Fibroblast of skin of left quadriceps (primary cell): ENCODE measurements around the gene GM2A.
A peak's percentile ranks its signal among the peaks of the same experiment; 100 is the strongest.
"Not testable (repeated sequence)": the region's sequence is repeated elsewhere in the genome, so short reads cannot be mapped to it uniquely, and the experiment has no call there.

Experiments
- DNase-seq, 2 experiments: peaks; one replicate each; pipeline ENCODE4 v3.0.0-alpha.2; 2013; ENCODE audit warnings: low read depth in 2 of 2

Gene GM2A

GRCh38 chr5:151227918-151228447 lies 25.0 kb upstream of the GM2A start:
- no peak for DNase-seq

- no peak for DNase-seq
Observed at GRCh38 chr5:151228986-151229385, 24.0 kb upstream of the GM2A start.

- no peak for DNase-seq
Observed at GRCh38 chr5:151230048-151230680, 22.8 kb upstream of the GM2A start.

GRCh38 chr5:151231359-151231758 lies 21.6 kb upstream of the GM2A start:
- no peak for DNase-seq

- DNase-seq = no peak
Observed at GRCh38 chr5:151233616-151234085, 19.3 kb upstream of the GM2A start.

- DNase-seq = no peak
Observed at GRCh38 chr5:151234476-151235238, 18.3 kb upstream of the GM2A start.

GRCh38 chr5:151235239-151235571 lies 17.8 kb upstream of the GM2A start:
- DNase-seq = not testable (repeated sequence)

GRCh38 chr5:151236888-151237287 lies 16.1 kb upstream of the GM2A start:
- DNase-seq = no peak

GRCh38 chr5:151237685-151238084 lies 15.3 kb upstream of the GM2A start:
- no peak for DNase-seq

GRCh38 chr5:151238303-151238741 lies 14.7 kb upstream of the GM2A start:
- DNase-seq = no peak

- DNase-seq = peak; percentile 43 to 44
Observed at GRCh38 chr5:151239237-151239861, 13.6 kb upstream of the GM2A start.

GRCh38 chr5:151240268-151240835 lies 12.6 kb upstream of the GM2A start:
- not testable (repeated sequence) for DNase-seq

- DNase-seq = no peak
Observed at GRCh38 chr5:151240924-151241635, 11.9 kb upstream of the GM2A start.

GRCh38 chr5:151243127-151243526 lies 9.9 kb upstream of the GM2A start:
- DNase-seq = no peak

GRCh38 chr5:151243564-151243963 lies 9.4 kb upstream of the GM2A start:
- no peak for DNase-seq

- no peak for DNase-seq
Observed at GRCh38 chr5:151244206-151244605, 8.8 kb upstream of the GM2A start.

- DNase-seq = no peak
Observed at GRCh38 chr5:151245680-151246219, 7.2 kb upstream of the GM2A start.

GRCh38 chr5:151248651-151249050 lies 4.3 kb upstream of the GM2A start:
- DNase-seq = no peak

- no peak for DNase-seq
Observed at GRCh38 chr5:151249281-151249680, 3.7 kb upstream of the GM2A start.

GRCh38 chr5:151250346-151251000 lies 2.5 kb upstream of the GM2A start:
- DNase-seq = no peak
